DOHH2 (cell line): ENCODE results near the gene HEPACAM2.

Experiments used
- CTCF ChIP-seq: fragments of 200-600 bp; sonication (generic); IDR thresholded peaks from one replicate; pipeline ENCODE4 v1.5.1; 2014; ENCODE audit warnings: antibody characterized with exemption, mild to moderate bottlenecking, low read depth, low read length; ENCODE audit not compliant: poor library complexity, severe bottlenecking
- EZH2phosphoT487 ChIP-seq: fragments of 200-600 bp; sonication (generic); IDR thresholded peaks from 2 replicates; pipeline ENCODE4 v1.6.1; 2017; ENCODE audit warnings: borderline replicate concordance, mild to moderate bottlenecking, antibody characterized with exemption, low read length, moderate library complexity, mixed read lengths

DNA sequence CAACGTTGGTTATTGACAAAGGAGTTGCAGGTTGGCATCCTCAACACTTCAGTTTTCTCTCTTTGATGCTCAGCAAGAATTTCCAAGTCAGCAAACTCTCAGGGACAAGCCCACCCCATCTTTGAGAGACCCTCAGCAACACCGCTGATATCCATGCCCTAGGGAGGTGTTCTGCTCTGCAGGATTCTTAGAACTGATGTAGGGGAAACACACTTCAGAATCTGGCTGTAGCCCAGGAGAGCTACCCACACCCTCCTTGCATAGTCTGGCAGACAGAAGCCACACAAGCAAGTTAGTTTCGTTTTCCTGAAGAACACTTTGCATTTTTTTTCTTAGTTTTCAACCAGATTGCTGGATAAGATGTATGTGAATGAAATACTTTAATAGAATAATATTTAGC is 78.9 kb downstream of the HEPACAM2 start:
- TF ChIP-seq CTCF (no peak), EZH2phosphoT487 (no peak)
